Kidney (tissue), 14 donors: ENCODE data around the gene MAGOH. TPM values are rescaled to one million over a fixed set of nuclear protein-coding genes. Genes with fewer than 3 reads are reported as not detected.

Experiments
- DNase-seq, 5 donors: peaks; one replicate each; pipeline ENCODE4 v3.0.0-alpha.2; 2013 to 2020
- FAIRE-seq: peaks from 2 replicates; lab custom pipeline; 2012; peaks lifted over from hg19 to GRCh38; lab: Jason Lieb, UNC
- H3K27ac ChIP-seq, 2 donors: one replicate each; pipeline ENCODE4 v1.7.0; 2013; ENCODE audit warnings: low read depth in 2 of 2, low read length in 2 of 2, inconsistent platforms in 1 of 2
- H3K27me3 ChIP-seq: one replicate; pipeline ENCODE4 v1.7.1; 2013; ENCODE audit warnings: low read length, inconsistent platforms; ENCODE audit not compliant: control insufficient read depth, insufficient read depth
- H3K36me3 ChIP-seq, 3 donors: one replicate each; pipeline versions ENCODE4 v1.7.0 to v1.7.1; 2013; ENCODE audit warnings: low read length in 3 of 3, control low read depth in 1 of 3, inconsistent platforms in 1 of 3; ENCODE audit not compliant: insufficient read depth in 3 of 3, control insufficient read depth in 2 of 3
- H3K4me1 ChIP-seq, 3 donors: one replicate each; pipeline versions ENCODE4 v1.7.0 to v1.7.1; 2013; ENCODE audit warnings: low read length in 3 of 3, inconsistent platforms in 1 of 3, low read depth in 1 of 3; ENCODE audit not compliant: control insufficient read depth in 2 of 3, insufficient read depth in 2 of 3
- H3K4me3 ChIP-seq, 3 donors: one replicate each; pipeline versions ENCODE4 v1.7.0 to v1.8.1; 2013; ENCODE audit warnings: low read length in 3 of 3, control low read depth in 1 of 3, inconsistent platforms in 1 of 3
- H3K9ac ChIP-seq, 3 donors: one replicate each; pipeline versions ENCODE4 v1.7.0 to v1.7.1; 2013; ENCODE audit warnings: low read length in 3 of 3, control low read depth in 1 of 3, inconsistent platforms in 1 of 3
- H3K9me3 ChIP-seq, 3 donors: one replicate each; pipeline versions ENCODE4 v1.7.0 to v1.7.1; 2013; ENCODE audit warnings: low read length in 3 of 3, control low read depth in 1 of 3, inconsistent platforms in 1 of 3; ENCODE audit not compliant: control insufficient read depth in 2 of 3, insufficient read depth in 1 of 3
- CTCF ChIP-seq: IDR thresholded peaks from 3 replicates; pipeline ENCODE4 v1.5.1; 2012; ENCODE audit warnings: mild to moderate bottlenecking, moderate library complexity, borderline replicate concordance; ENCODE audit not compliant: insufficient read depth; ENCODE audit errors: extremely low read depth
- intact Hi-C: fragments of 100-400 bp; cut with DNase I; formaldehyde crosslinking; loops from one replicate; pipeline ENCODE4 v1.11.1; 2022
- polyA plus RNA-seq: library from polyadenylated mRNA; stranded (reverse); fragments of 350-450 nt; fragmentation: Illumina TruSeq; extraction: RNeasy Lipid Tissue Mini Kit (QIAGEN cat#74804); gene quantifications from one replicate; pipeline ENCODE4 v1.2.3, GENCODE V29; 2014; ENCODE audit warnings: low read depth, low replicate concordance; ENCODE audit not compliant: insufficient read depth
- total RNA-seq: library from RNA; stranded (reverse); fragmentation: NEBNext Ultra II Directional; extraction: Animal tissue kit (Norgen Biotek cat#: 25700); gene quantifications from one replicate; pipeline ENCODE4 v1.2.1, GENCODE V29; 2021
- donor health status: control.
- donor health status: control.
- donor health status: control.
- donor health status: control.
- donor health status: control.
- donor health status: DM: yes; HTN: yes; CAD: no.
- donor health status: Normal renal cell carcinoma (clear cell type).

MAGOH gene
- total and polyA plus RNA-seq, 2 donors from 2014 or later = 39.4 to 64.6 TPM

DNA sequence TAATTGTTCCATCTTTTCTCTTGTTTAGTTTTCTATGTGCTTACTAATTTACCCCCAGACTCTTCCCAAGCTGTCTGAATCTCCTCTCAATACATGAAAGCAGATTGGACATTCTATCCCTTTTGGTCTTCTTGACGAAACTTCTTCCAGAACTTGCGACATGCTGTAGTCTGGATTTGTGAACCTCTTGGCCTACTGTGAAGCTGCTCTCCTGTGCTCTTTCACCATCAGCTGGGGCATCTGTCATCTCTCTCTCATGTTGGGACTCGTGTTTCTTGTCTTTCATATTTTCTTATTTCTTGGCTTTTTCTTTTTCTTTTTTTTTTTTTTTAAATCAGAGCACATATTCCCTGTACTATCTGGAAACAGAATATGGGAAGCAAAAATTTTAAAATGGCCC lies 34.9 kb downstream of the MAGOH start:
- peaks cover 0 to 2% (median 0%) of the 10 kb centered on the region in 3 donors for H3K9me3 ChIP-seq
- no peaks in the 10 kb centered on the region for H3K27me3 ChIP-seq
- no peak overlapping the region for H3K9ac ChIP-seq
- H3K4me1 ChIP-seq = no peaks in the 10 kb centered on the region
- no peak overlapping the region for H3K27ac ChIP-seq
- H3K4me3 ChIP-seq = no peak overlapping the region
- FAIRE-seq (no peak), DNase-seq (no peak)
- TF ChIP-seq CTCF = no peak
- intact Hi-C loops = no loop called here
- H3K36me3 ChIP-seq = peaks cover 17 to 38% (median 34%) of the 10 kb centered on the region in 3 donors

DNA sequence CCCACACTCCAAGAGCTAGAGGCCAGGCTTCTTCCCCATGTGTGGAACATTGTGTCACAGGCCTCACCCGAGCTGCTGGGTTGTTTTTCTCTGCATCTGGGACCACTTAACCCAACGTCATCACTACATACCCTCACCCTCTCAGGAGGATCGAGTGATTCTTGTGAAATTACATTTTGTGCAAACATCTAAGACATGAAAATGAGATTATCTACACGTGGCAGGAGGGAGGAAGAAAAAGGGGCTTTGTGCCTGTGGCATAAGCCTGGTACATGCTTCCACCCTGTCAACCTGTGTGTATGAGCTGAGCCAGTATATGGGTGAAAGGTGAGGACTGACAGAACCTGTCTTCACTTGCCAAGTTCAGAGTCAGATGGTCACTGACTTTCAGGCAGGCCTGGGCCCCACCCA lies 40.1 kb downstream of the MAGOH start:
- no peaks in the 10 kb centered on the region for H3K9me3 ChIP-seq
- intact Hi-C loops = no loop called here
- H3K4me3 ChIP-seq = peak overlapping the region in 2 of 3 donors; percentile 94 to 95
- H3K9ac ChIP-seq = peak overlapping the region in 1 of 3 donors; percentile 10
- peaks cover 0 to 16% (median 9%) of the 10 kb centered on the region in 3 donors for H3K4me1 ChIP-seq
- DNase-seq (no peak), FAIRE-seq (no peak)
- peaks cover 11 to 24% (median 14%) of the 10 kb centered on the region in 3 donors for H3K36me3 ChIP-seq
- H3K27me3 ChIP-seq = no peaks in the 10 kb centered on the region
- TF ChIP-seq CTCF = no peak
- peak overlapping the region in 1 of 2 donors; percentile 97 for H3K27ac ChIP-seq

GRCh38 chr1:53197291-53198200 lies 40.8 kb downstream of the MAGOH start:
- no peak for FAIRE-seq
- H3K27ac ChIP-seq = peak overlapping the region; percentile 88 to 97
- intact Hi-C loops = no loop called here
- peak in 2 of 5 donors; percentile 41 to 45 for DNase-seq
- H3K27me3 ChIP-seq = no peaks in the 10 kb centered on the region
- no peaks in the 10 kb centered on the region for H3K9me3 ChIP-seq
- H3K9ac ChIP-seq = peak overlapping the region; percentile 50 to 98 (median 95)
- H3K36me3 ChIP-seq = peaks cover 8 to 17% (median 8%) of the 10 kb centered on the region in 3 donors
- peaks cover 0 to 16% (median 9%) of the 10 kb centered on the region in 3 donors for H3K4me1 ChIP-seq
- no peak for TF ChIP-seq CTCF
- peak overlapping the region; percentile 79 to 95 (median 94) for H3K4me3 ChIP-seq
